Endodermal cell (in vitro differentiated cells): Measurements from ENCODE around the gene CHSY1. TPM values are rescaled to one million over a fixed set of nuclear protein-coding genes. Genes with fewer than 3 reads are reported as not detected.

Experiments used
- DNase-seq: peaks from one replicate; pipeline ENCODE4 v3.0.0-alpha.2; 2017
- H3K27ac ChIP-seq: 2 replicates; pipeline ENCODE4 v1.5.1; 2013; ENCODE audit warnings: mild to moderate bottlenecking, low read depth, low read length, moderate library complexity
- H3K27me3 ChIP-seq: 2 replicates; pipeline ENCODE4 v1.6.1; 2013; ENCODE audit warnings: mild to moderate bottlenecking, low read length, moderate library complexity; ENCODE audit not compliant: insufficient read depth, control insufficient read depth, poor library complexity, severe bottlenecking
- H3K36me3 ChIP-seq: 2 replicates; pipeline ENCODE4 v1.7.0; 2013; ENCODE audit warnings: mild to moderate bottlenecking, low read length, moderate library complexity; ENCODE audit not compliant: control insufficient read depth, insufficient read depth
- H3K4me1 ChIP-seq: one replicate; pipeline ENCODE4 v1.7.0; 2013; ENCODE audit warnings: low read length; ENCODE audit not compliant: control insufficient read depth, insufficient read depth
- H3K4me3 ChIP-seq: 2 replicates; pipeline ENCODE4 v1.5.1; 2013; ENCODE audit warnings: mild to moderate bottlenecking, low read length, moderate library complexity
- H3K9ac ChIP-seq: 2 replicates; pipeline ENCODE4 v1.6.1; 2013; ENCODE audit warnings: mild to moderate bottlenecking, low read length, moderate library complexity; ENCODE audit not compliant: poor library complexity, severe bottlenecking; ENCODE audit errors: extremely low read depth
- H3K9me3 ChIP-seq: 2 replicates; pipeline ENCODE4 v1.6.1; 2013; ENCODE audit warnings: mild to moderate bottlenecking, low read length, moderate library complexity; ENCODE audit not compliant: control insufficient read depth
- H3K27ac Mint-ChIP-seq: 2 replicates; pipeline ENCODE4 v1.8.0; 2020; ENCODE audit warnings: mixed read lengths
- H3K27me3 Mint-ChIP-seq: 2 replicates; pipeline ENCODE4 v1.8.0; 2021; ENCODE audit warnings: mild to moderate bottlenecking, mixed read lengths; ENCODE audit not compliant: insufficient read depth
- H3K36me3 Mint-ChIP-seq: 2 replicates; pipeline ENCODE4 v1.8.0; 2020; ENCODE audit warnings: low read depth, mixed read lengths
- H3K4me1 Mint-ChIP-seq: 2 replicates; pipeline ENCODE4 v1.8.0; 2020; ENCODE audit warnings: mixed read lengths
- H3K4me3 Mint-ChIP-seq: 2 replicates; pipeline ENCODE4 v1.8.0; 2020; ENCODE audit warnings: mild to moderate bottlenecking, moderate library complexity, mixed read lengths
- H3K9me3 Mint-ChIP-seq: 2 replicates; pipeline ENCODE4 v1.8.0; 2020; ENCODE audit warnings: mild to moderate bottlenecking, mixed read lengths
- CTCF ChIP-seq: fragments of 200-600 bp; sonication (generic); conservative IDR thresholded peaks from 2 replicates; pipeline ENCODE4 v1.5.0; 2021; ENCODE audit warnings: antibody characterized with exemption, mild to moderate bottlenecking
- WGBS, 2 experiments: methylation state at CpG; one replicate each; pipeline versions ENCODE4 v1.1.5 to v1.1.7; 2013; ENCODE audit warnings: missing lambda C conversion rate in 2 of 2, mixed read lengths in 1 of 2; ENCODE audit not compliant: insufficient coverage in 1 of 2, insufficient read length in 1 of 2; 5-methylcytosine and 5-hydroxymethylcytosine counted together
- total RNA-seq, 2 donors: library from RNA; stranded (reverse); fragmentation: NEBNext Ultra II Directional in 1 of 2; extraction: Animal tissue kit (Norgen Biotek cat#: 25700) in 1 of 2; gene quantifications; 2 replicates in 1 of 2; 3 replicates in 1 of 2; pipeline ENCODE4 v1.2.1, GENCODE V29; 2021

Gene CHSY1
- total RNA-seq, 2 donors from 2014 or later: 33.3 to 39.9 TPM

DNA sequence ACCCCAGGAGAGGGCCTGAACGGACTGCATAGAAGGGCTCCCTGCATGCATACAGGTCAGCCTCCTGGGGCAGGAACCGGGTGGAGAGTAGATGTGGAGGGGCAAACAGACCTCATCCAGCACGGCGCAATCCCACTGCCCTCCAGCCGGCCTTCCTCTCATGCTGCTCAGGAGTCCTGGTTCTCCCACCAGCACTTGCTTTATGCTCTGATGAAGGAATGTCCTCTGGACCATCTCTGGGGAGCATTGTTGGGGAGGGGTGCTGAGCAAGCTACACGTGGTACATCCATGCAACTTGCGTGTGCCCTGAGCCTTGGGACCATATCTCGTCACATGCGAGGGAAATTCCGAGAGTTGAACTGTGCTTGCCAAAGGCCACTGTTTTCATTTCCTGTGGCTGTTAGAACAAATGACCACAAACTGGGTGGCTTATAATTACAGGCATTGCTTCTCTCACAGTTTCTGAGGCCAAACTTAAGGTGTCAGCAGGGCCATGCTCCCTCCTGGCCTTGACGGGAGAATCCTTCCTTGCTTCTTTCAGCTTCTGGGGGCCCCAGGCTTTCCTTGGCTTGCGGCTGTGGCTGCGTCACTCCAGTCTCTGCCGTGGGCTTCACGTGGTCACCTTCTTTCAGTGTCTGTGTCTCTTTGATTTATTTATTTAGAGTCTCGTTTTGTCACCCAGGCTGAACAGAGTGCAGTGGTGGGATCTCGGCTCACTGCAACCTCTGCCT is 13.2 kb upstream of the CHSY1 start:
- Mint-ChIP-seq H3K9me3 (no peaks in the 10 kb centered on the region), H3K27ac (no peak overlapping the region), H3K4me1 (peaks cover 7% of the 10 kb centered on the region), H3K36me3 (peaks cover 16% of the 10 kb centered on the region), H3K27me3 (no peaks in the 10 kb centered on the region), H3K4me3 (no peak overlapping the region)
- Histone ChIP-seq H3K27ac (no peak overlapping the region), H3K36me3 (peaks cover 12% of the 10 kb centered on the region), H3K27me3 (no peaks in the 10 kb centered on the region), H3K4me3 (no peak overlapping the region), H3K9me3 (no peaks in the 10 kb centered on the region), H3K9ac (no peak overlapping the region), H3K4me1 (no peaks in the 10 kb centered on the region)
- 91 to 98% methylated on average over 13 to 17 of the region's 17 CpGs for WGBS, 2 experiments
- peak; percentile 32 for DNase-seq
- TF ChIP-seq CTCF: no peak

GRCh38 chr15:101264011-101264410 is 12.2 kb upstream of the CHSY1 start:
- H3K36me3 ChIP-seq: peaks cover 3% of the 10 kb centered on the region
- no peak overlapping the region for H3K9ac ChIP-seq
- no peak overlapping the region for H3K4me3 Mint-ChIP-seq
- WGBS, 2 experiments: 93 to 97% methylated on average over 4 of the region's 4 CpGs
- no peak overlapping the region for H3K4me3 ChIP-seq
- H3K9me3 Mint-ChIP-seq: no peaks in the 10 kb centered on the region
- H3K27ac Mint-ChIP-seq: no peak overlapping the region
- H3K27ac ChIP-seq: no peak overlapping the region
- TF ChIP-seq CTCF: no peak
- H3K9me3 ChIP-seq: no peaks in the 10 kb centered on the region
- peaks cover 7% of the 10 kb centered on the region for H3K4me1 Mint-ChIP-seq
- H3K4me1 ChIP-seq: no peaks in the 10 kb centered on the region
- H3K27me3 Mint-ChIP-seq: no peaks in the 10 kb centered on the region
- H3K36me3 Mint-ChIP-seq: peaks cover 6% of the 10 kb centered on the region
- DNase-seq: no peak
- no peaks in the 10 kb centered on the region for H3K27me3 ChIP-seq

DNA sequence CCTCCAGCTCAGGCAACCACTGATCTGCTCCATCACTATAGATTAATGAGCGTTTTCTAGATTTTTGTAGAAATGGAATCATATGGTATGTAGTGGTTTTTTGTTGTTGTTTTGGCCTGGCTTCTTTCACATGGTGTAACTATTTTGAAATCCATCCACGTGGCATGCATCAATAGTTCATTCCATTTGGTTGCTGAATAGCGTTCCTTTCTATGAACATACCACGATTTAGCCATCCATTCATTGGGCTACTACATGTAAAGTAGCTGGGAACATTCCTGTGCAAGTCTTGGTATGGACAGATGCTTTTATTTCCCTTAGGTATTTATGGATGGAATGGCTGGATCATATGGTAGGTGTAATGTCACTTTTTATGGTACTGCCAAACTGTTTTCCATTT is 10.7 kb upstream of the CHSY1 start:
- H3K36me3 ChIP-seq: no peaks in the 10 kb centered on the region
- no peaks in the 10 kb centered on the region for H3K9me3 ChIP-seq
- Mint-ChIP-seq H3K9me3 (no peaks in the 10 kb centered on the region), H3K27me3 (no peaks in the 10 kb centered on the region), H3K36me3 (no peaks in the 10 kb centered on the region), H3K27ac (no peak overlapping the region), H3K4me3 (no peak overlapping the region), H3K4me1 (peaks cover 9% of the 10 kb centered on the region)
- no peak overlapping the region for H3K27ac ChIP-seq
- no peak overlapping the region for H3K9ac ChIP-seq
- no peaks in the 10 kb centered on the region for H3K4me1 ChIP-seq
- no peak for TF ChIP-seq CTCF
- H3K4me3 ChIP-seq: no peak overlapping the region
- 56 to 83% methylated on average over 3 to 4 of the region's 4 CpGs for WGBS, 2 experiments
- peak; percentile 6 for DNase-seq
- H3K27me3 ChIP-seq: no peaks in the 10 kb centered on the region
